Osteoblast (primary cell): ENCODE results near the gene TPCN2. TPM values are rescaled to one million over a fixed set of nuclear protein-coding genes. Genes with fewer than 3 reads are reported as not detected.
A peak's percentile ranks its signal among the peaks of the same experiment; 100 is the strongest.

Experiments
- DNase-seq: peaks from one replicate; pipeline ENCODE4 v3.0.0; 2011; ENCODE audit warnings: low spot score, mixed read lengths; ENCODE audit not compliant: insufficient read length; ENCODE audit errors: missing footprints
- H2AFZ ChIP-seq: 2 replicates; pipeline ENCODE4 v1.6.0; 2011; ENCODE audit warnings: mild to moderate bottlenecking, low read length
- H3K27ac ChIP-seq: 2 replicates; pipeline ENCODE4 v1.5.1; 2011; ENCODE audit warnings: mild to moderate bottlenecking, low read depth, low read length, moderate library complexity
- H3K27me3 ChIP-seq: 2 replicates; pipeline ENCODE4 v1.6.0; 2012; ENCODE audit warnings: mild to moderate bottlenecking, control low read depth, inconsistent platforms, low read length, moderate library complexity; ENCODE audit not compliant: insufficient read depth
- H3K36me3 ChIP-seq: 2 replicates; pipeline ENCODE4 v1.5.1; 2011; ENCODE audit warnings: mild to moderate bottlenecking, low read length, control low read depth, moderate library complexity; ENCODE audit not compliant: insufficient read depth
- H3K4me1 ChIP-seq: 2 replicates; pipeline ENCODE4 v1.5.1; 2011; ENCODE audit warnings: mild to moderate bottlenecking, low read length, control low read depth, moderate library complexity; ENCODE audit not compliant: insufficient read depth
- H3K4me2 ChIP-seq: 2 replicates; pipeline ENCODE4 v1.6.0; 2011; ENCODE audit warnings: mild to moderate bottlenecking, low read length; ENCODE audit not compliant: insufficient read depth
- H3K4me3 ChIP-seq: fragments of 200-600 bp; sonication (generic); 3 replicates; pipeline ENCODE4 v1.5.1; 2012; ENCODE audit warnings: mild to moderate bottlenecking, low read length, inconsistent platforms; ENCODE audit not compliant: insufficient read depth
- H3K79me2 ChIP-seq: 2 replicates; pipeline ENCODE4 v1.6.0; 2012; ENCODE audit warnings: mild to moderate bottlenecking, low read length, control low read depth, inconsistent platforms; ENCODE audit not compliant: insufficient read depth
- H3K9me3 ChIP-seq: 2 replicates; pipeline ENCODE4 v1.5.1; 2011; ENCODE audit warnings: low read depth, low read length, control low read depth
- H4K20me1 ChIP-seq: 2 replicates; pipeline ENCODE4 v1.6.0; 2012; ENCODE audit warnings: mild to moderate bottlenecking, low read length, control low read depth; ENCODE audit not compliant: insufficient read depth
- total RNA-seq: library from RNA; depleted of rRNA; stranded (reverse); fragments of >200 nt; gene quantifications from 2 replicates; pipeline ENCODE4 v1.2.3, GENCODE V29; 2012
- TF ChIP-seq, protein P1 (sequence below): IDR thresholded peaks from 2 replicates; pipeline ENCODE4 v1.5.1; 2011; ENCODE audit warnings: mild to moderate bottlenecking, low read depth, low read length, moderate library complexity; ENCODE audit errors: extremely low read depth

TPCN2 gene
- total RNA-seq, 1 donor = 14.1 TPM

DNA sequence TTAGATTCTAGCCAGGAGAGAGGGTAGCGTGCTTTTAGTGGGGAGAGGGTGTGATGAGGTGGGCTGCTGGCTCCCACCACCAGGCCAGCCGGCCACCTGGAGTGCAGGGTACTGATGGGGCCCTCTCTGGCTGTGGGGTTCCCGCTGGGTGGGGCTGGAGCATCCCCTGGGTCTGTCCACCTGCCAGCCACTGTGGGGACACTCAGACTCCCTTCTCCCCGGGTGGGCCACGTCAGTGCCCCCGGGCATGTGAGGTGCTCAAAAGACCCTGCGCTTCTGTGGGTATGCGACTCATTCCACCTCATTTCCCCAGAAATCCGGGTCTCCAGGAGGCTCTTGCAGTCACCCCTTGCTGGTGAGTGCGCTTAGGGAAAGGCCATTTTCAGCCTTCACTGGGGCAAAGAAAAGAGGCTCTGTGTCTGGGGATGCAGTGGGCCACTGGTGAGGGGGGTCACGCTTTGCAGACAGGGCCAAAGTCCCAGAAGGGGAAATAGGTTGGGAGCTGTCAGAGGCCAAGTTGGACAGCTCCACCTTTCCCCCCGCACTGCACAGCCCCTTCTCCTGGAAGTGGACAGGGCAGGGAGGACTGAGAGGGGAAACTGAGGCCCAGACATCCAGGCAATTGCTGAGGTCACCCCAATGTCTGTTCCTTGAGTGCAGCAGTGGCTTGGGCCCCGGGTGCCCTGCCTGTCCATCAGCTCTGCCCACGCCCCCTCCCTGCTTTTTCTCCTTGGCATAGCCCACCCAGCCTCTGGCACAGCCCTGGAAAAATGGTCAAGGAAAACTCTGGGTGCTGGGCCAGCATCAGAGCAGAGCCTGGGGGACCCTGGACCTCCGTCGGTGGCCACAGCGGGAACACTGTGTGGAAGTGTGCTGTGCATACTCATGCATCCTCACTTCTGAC is 53.3 kb downstream of the TPCN2 start:
- H3K4me2 ChIP-seq = no peak overlapping the region
- TF ChIP-seq, protein P1, sequence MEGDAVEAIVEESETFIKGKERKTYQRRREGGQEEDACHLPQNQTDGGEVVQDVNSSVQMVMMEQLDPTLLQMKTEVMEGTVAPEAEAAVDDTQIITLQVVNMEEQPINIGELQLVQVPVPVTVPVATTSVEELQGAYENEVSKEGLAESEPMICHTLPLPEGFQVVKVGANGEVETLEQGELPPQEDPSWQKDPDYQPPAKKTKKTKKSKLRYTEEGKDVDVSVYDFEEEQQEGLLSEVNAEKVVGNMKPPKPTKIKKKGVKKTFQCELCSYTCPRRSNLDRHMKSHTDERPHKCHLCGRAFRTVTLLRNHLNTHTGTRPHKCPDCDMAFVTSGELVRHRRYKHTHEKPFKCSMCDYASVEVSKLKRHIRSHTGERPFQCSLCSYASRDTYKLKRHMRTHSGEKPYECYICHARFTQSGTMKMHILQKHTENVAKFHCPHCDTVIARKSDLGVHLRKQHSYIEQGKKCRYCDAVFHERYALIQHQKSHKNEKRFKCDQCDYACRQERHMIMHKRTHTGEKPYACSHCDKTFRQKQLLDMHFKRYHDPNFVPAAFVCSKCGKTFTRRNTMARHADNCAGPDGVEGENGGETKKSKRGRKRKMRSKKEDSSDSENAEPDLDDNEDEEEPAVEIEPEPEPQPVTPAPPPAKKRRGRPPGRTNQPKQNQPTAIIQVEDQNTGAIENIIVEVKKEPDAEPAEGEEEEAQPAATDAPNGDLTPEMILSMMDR = no peak
- peaks cover 3% of the 10 kb centered on the region for H4K20me1 ChIP-seq
- H3K4me3 ChIP-seq = no peak overlapping the region
- DNase-seq = no peak
- H3K27me3 ChIP-seq = peaks cover 25% of the 10 kb centered on the region
- no peaks in the 10 kb centered on the region for H3K9me3 ChIP-seq
- no peaks in the 10 kb centered on the region for H3K79me2 ChIP-seq
- no peak overlapping the region for H2AFZ ChIP-seq
- H3K4me1 ChIP-seq = no peaks in the 10 kb centered on the region
- no peaks in the 10 kb centered on the region for H3K36me3 ChIP-seq
- no peak overlapping the region for H3K27ac ChIP-seq

DNA sequence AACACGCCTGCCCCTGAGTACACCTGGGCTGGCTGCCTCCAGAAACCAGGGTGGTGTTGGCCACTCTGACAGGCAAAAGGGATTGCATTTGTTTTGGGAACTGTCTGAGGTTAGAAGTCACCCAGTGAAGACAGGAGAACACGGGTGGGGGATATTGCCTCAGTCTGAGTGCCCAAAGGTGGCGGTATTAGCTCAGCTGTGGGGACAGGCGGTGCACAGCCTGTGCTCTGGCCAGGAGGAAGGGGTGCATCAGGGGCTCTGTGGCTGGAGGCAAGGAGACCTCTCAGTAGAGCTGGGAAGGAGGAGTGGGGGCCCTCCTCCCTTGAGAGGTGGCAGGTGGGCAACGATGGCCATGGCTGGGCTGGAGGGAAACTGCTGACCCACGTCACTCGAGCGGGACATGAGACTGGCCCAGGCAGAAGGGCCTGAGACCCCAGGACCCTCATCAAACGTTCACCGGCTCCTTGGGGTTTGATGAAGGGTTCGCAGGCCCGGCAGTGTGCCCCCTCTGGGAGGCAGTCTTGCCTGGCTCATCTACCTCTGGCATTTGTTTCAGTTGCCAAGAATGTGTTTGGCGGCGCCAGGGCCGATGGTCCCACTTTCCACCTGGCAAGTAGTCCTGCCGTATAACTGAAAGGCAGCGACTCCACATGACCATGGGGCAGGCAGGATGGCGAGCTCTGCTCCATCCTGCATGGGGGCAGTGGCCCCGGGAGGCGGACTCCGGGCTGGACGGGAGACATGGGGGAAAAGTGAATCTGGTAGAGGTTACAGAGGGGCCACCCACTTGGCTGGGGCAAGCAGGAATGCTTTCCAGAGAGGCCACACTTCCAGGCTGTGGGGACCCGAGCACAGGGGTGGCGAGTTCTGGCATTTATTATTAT is 54.2 kb downstream of the TPCN2 start:
- TF ChIP-seq, protein P1 = peak; percentile 19
- no peak overlapping the region for H2AFZ ChIP-seq
- H3K27me3 ChIP-seq = peaks cover 25% of the 10 kb centered on the region
- H3K4me2 ChIP-seq = no peak overlapping the region
- no peaks in the 10 kb centered on the region for H3K79me2 ChIP-seq
- DNase-seq = no peak
- no peaks in the 10 kb centered on the region for H3K36me3 ChIP-seq
- H3K9me3 ChIP-seq = no peaks in the 10 kb centered on the region
- peaks cover 3% of the 10 kb centered on the region for H4K20me1 ChIP-seq
- no peak overlapping the region for H3K4me3 ChIP-seq
- H3K4me1 ChIP-seq = no peaks in the 10 kb centered on the region
- no peak overlapping the region for H3K27ac ChIP-seq

DNA sequence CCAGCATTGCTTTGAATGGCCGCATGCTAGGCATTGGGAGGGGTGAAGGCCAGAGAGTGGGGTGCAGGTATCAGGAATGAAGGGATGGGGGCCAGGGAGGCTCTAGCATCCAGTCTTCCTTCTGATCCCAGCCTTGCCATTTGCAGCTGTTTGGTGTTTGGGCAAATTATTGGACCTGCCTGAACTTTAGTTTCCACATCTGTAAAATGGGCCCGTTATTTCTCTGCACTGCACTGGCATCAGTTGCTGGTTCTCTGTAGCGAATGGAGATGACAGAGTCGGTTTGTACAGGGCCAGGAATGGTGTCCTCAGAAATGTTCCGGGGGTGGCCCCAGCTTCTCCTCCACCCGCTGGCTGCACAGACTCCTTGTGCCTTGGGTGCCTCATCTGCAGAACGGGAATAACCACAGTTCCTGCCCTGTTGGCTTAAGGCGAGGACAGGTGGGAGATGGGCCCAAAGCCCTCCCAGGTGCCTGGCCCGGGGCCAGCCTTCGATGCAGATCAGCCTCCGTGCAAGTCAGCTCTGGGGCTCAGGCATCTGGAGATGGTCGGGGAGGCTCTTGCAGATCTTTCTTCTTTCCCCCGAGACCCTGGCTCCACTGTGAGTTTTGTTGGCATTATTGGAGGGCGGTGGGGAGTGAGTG is 55.6 kb downstream of the TPCN2 start:
- Histone ChIP-seq H3K36me3 (no peaks in the 10 kb centered on the region), H3K4me1 (no peaks in the 10 kb centered on the region), H3K27ac (no peak overlapping the region), H4K20me1 (peaks cover 3% of the 10 kb centered on the region), H3K4me2 (no peak overlapping the region), H3K79me2 (no peaks in the 10 kb centered on the region), H2AFZ (no peak overlapping the region), H3K4me3 (no peak overlapping the region), H3K27me3 (peaks cover 28% of the 10 kb centered on the region), H3K9me3 (no peaks in the 10 kb centered on the region)
- no peak for DNase-seq
- TF ChIP-seq, protein P1 = no peak
